Neutrophil (primary cell): ENCODE data around the gene GGT6.

ENCODE experiments used
- H3K27ac ChIP-seq: fragments of 200-600 bp; sonication (generic); 2 replicates; pipeline ENCODE4 v1.5.1; 2016; ENCODE audit warnings: mild to moderate bottlenecking, moderate library complexity
- H3K27me3 ChIP-seq: fragments of 200-600 bp; sonication (generic); 2 replicates; pipeline ENCODE4 v1.6.0; 2016; ENCODE audit warnings: mild to moderate bottlenecking
- H3K36me3 ChIP-seq: fragments of 200-600 bp; sonication (generic); 2 replicates; pipeline ENCODE4 v1.5.1; 2017
- H3K4me1 ChIP-seq, 2 experiments: fragments of 200-600 bp in 1 of 2; sonication (generic) in 1 of 2; 1 replicate in 1 of 2; 2 replicates in 1 of 2; pipeline versions ENCODE4 v1.5.1 to v1.6.1; 2013 to 2016; ENCODE audit warnings: low read depth in 1 of 2, low read length in 1 of 2, mild to moderate bottlenecking in 1 of 2, moderate library complexity in 1 of 2; ENCODE audit not compliant: control insufficient read depth in 1 of 2, insufficient read depth in 1 of 2
- H3K4me3 ChIP-seq, 2 experiments: fragments of 200-600 bp in 1 of 2; sonication (generic) in 1 of 2; 1 replicate in 1 of 2; 2 replicates in 1 of 2; pipeline ENCODE4 v1.5.1; 2013 to 2016; ENCODE audit warnings: low read depth in 1 of 2, low read length in 1 of 2, mild to moderate bottlenecking in 1 of 2, moderate library complexity in 1 of 2
- H3K9me3 ChIP-seq: fragments of 200-600 bp; sonication (generic); 2 replicates; pipeline ENCODE4 v1.5.1; 2016
- CTCF ChIP-seq: fragments of 200-600 bp; sonication (generic); IDR thresholded peaks from 2 replicates; pipeline ENCODE4 v1.5.1; 2016; ENCODE audit warnings: antibody characterized with exemption

Gene GGT6

GRCh38 chr17:4543557-4544026, 16.8 kb downstream of the GGT6 start:
- no peak for TF ChIP-seq CTCF
- H3K9me3 ChIP-seq = no peaks in the 10 kb centered on the region
- no peak overlapping the region for H3K4me3 ChIP-seq
- H3K27ac ChIP-seq = no peak overlapping the region
- H3K4me1 ChIP-seq = peaks cover 7 to 9% of the 10 kb centered on the region in 2 experiments
- peaks cover 21% of the 10 kb centered on the region for H3K36me3 ChIP-seq
- no peaks in the 10 kb centered on the region for H3K27me3 ChIP-seq

- Histone ChIP-seq H3K4me1 (peaks cover 9 to 12% of the 10 kb centered on the region in 2 experiments), H3K36me3 (peaks cover 21% of the 10 kb centered on the region), H3K27me3 (no peaks in the 10 kb centered on the region), H3K27ac (no peak overlapping the region), H3K9me3 (no peaks in the 10 kb centered on the region), H3K4me3 (no peak overlapping the region)
- TF ChIP-seq CTCF = no peak
Observed at GRCh38 chr17:4542726-4543191, 17.6 kb downstream of the GGT6 start.

GRCh38 chr17:4542003-4542725, 18.2 kb downstream of the GGT6 start:
- TF ChIP-seq CTCF = no peak
- Histone ChIP-seq H3K27me3 (no peaks in the 10 kb centered on the region), H3K4me1 (peaks cover 10 to 12% of the 10 kb centered on the region in 2 experiments), H3K27ac (no peak overlapping the region), H3K36me3 (peaks cover 25% of the 10 kb centered on the region), H3K4me3 (no peak overlapping the region), H3K9me3 (no peaks in the 10 kb centered on the region)

GRCh38 chr17:4541328-4542002, 18.9 kb downstream of the GGT6 start:
- H3K27me3 ChIP-seq = no peaks in the 10 kb centered on the region
- peaks cover 17% of the 10 kb centered on the region in 2 experiments for H3K4me1 ChIP-seq
- no peaks in the 10 kb centered on the region for H3K9me3 ChIP-seq
- no peak overlapping the region for H3K27ac ChIP-seq
- peaks cover 26% of the 10 kb centered on the region for H3K36me3 ChIP-seq
- TF ChIP-seq CTCF = no peak
- no peak overlapping the region for H3K4me3 ChIP-seq

GRCh38 chr17:4540687-4541327, 19.6 kb downstream of the GGT6 start:
- no peaks in the 10 kb centered on the region for H3K27me3 ChIP-seq
- no peak overlapping the region for H3K4me3 ChIP-seq
- no peak overlapping the region for H3K27ac ChIP-seq
- H3K36me3 ChIP-seq = peaks cover 26% of the 10 kb centered on the region
- no peaks in the 10 kb centered on the region for H3K9me3 ChIP-seq
- H3K4me1 ChIP-seq = peaks cover 21% of the 10 kb centered on the region in 2 experiments
- no peak for TF ChIP-seq CTCF
